GM20431 (cell line): ENCODE measurements around the gene COQ7.

ENCODE experiments used
- in situ Hi-C: fragments of 300-500 bp; cut with MseI, MboI; formaldehyde crosslinking; loops from one replicate; pipeline ENCODE4 v1.15.0; 2020; ENCODE audit warnings: low sequenced_read_pairs; ENCODE audit not compliant: unreplicated experiment

COQ7 gene

DNA sequence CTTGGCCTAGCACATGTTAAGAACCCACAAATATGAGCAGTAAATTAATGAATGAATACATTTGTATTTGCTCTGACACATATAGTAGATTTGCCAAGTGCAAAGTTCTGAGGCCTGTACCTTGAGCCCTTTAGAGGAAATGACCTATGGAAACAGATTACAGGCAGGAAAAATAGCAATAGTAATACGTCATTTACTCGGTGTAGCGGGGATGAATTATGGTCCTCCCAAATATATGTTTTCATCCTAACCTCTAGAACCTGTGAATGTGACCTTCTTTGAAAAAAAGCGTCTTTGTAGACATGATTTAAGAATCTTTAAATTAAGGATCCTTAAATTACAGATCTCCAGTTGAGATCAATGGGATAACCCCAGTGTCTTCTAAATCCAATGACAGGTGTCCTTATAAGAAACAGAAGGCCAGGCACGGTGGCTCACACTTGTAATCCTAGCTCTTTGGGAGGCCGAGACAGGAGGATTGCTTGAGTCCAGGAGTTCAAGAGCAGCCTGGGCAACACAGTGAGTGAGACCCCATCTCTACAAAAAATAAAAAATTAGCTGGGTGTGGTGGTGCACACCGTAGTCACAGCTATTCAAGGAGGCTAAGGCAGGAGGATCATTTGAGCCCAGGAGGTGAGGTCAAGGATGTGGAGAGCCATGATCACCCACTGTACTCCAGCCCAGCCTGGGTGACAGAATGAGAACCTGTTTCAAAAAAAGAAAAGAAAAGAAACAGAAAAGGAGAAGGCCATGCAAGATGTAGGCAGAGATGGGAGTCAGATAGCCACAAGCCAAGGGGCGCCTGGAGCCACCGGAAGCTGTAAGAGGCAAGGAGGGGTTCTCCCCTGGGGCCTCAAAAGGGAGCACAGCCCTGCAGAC is 41.2 kb downstream of the COQ7 start:
- in situ Hi-C loops, result loop anchor here (10.0 kb wide), 1 partner anchor 66 kb away; no protein-coding TSS in a partner anchor

DNA sequence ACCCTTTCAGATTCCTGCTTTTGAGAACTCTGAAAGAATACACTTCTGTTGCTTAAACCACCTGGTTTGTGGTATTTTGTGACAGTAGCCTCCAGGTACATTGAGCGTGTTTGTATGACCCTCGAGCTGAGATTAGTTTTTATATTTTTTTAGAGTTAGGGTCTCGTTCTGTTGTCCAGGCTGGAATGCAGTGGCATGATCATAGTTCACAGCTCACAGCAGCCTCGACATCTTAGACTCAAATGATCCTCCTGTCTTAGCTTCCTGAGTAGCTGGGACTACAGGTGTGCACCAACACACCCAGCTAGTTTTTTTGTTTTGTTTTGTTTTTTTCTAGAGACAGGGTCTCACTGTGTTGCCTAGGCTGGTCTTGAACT is 41.9 kb downstream of the COQ7 start:
- in situ Hi-C loops, result loop anchor here (10.0 kb wide), 1 partner anchor 66 kb away; no protein-coding TSS in a partner anchor

GRCh38 chr16:19110537-19111360 is 43.3 kb downstream of the COQ7 start:
- in situ Hi-C loops, result no loop called here

GRCh38 chr16:19112099-19112407 is 44.6 kb downstream of the COQ7 start:
- in situ Hi-C loops, result no loop called here

DNA sequence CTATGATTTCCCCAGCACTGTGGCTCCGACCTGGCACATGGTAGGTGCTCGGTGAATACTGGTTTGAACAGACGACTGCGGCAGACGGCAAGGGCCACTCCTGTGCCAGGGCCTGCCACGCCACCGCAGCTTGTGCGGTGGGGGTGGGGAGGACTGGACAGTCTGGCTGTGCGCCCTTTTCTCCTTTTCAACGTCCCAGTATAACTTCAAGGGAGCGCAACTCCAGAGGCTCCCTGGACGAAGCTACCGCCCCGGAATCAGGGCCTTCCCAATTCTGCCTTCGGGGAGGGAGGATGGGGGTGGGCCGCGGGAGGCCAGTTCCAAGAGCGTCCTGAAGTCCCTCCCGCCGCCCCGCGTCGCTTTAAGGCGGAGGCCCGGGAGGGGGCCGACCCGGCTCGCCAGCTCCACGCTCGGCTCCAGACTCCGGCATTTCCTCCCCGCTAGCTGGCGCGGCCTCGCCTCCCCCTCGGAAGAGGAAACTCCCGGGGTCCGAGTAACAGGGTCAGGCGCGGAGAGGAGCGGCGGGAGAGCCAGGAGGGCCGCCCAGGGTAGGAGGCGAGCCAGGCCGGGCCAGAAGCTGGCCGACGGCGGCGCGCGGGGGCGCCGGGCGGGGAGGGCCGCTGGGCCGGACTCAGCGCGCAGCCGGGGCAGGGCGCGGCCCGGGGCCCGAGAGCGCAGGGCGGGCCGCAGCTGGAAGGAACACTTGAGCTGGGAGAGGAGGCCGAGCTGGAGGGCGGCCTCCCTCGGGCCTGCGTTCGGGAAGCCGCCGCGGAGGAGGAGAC is 46.4 kb downstream of the COQ7 start, which contains the start of gene ITPRIPL2:
TSS of gene ITPRIPL2 (plus strand) at position 388 of the 782 bp plus-strand sequence. CDS start 498 bp downstream, outside the sequence.
- in situ Hi-C loops, result no loop called here

DNA sequence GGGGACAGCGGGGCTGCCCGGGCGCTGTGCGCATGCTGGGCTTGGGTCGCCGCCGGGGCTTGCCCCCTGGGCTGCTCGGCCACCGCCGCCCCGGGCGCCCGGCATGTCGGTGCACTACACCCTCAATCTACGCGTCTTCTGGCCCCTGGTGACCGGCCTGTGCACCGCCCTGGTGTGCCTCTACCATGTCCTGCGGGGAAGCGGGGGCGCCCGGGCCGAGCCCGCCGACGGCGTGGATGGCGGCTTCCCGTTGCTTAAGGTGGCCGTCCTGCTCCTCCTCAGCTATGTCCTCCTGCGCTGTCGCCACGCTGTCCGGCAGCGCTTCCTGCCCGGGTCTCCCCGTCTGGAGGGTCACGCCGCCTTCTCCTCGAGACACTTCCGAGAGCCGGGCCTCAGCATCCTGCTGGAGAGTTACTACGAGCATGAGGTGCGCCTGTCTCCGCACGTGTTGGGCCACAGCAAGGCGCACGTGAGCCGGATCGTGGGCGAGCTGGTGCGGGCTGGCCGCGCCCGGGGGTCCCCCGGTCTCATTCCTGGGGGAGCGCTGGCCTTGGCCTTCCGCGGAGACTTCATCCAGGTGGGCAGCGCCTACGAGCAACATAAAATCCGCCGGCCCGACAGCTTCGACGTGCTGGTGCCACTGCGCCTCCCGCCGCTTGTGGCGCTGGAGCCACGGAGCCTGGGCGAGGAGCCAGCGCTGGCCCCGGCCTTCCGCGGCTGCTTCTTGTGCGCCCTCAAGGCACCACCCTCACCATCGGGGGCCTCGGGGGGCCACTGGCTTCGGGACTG is 47.1 kb downstream of the COQ7 start:
- in situ Hi-C loops, result no loop called here

DNA sequence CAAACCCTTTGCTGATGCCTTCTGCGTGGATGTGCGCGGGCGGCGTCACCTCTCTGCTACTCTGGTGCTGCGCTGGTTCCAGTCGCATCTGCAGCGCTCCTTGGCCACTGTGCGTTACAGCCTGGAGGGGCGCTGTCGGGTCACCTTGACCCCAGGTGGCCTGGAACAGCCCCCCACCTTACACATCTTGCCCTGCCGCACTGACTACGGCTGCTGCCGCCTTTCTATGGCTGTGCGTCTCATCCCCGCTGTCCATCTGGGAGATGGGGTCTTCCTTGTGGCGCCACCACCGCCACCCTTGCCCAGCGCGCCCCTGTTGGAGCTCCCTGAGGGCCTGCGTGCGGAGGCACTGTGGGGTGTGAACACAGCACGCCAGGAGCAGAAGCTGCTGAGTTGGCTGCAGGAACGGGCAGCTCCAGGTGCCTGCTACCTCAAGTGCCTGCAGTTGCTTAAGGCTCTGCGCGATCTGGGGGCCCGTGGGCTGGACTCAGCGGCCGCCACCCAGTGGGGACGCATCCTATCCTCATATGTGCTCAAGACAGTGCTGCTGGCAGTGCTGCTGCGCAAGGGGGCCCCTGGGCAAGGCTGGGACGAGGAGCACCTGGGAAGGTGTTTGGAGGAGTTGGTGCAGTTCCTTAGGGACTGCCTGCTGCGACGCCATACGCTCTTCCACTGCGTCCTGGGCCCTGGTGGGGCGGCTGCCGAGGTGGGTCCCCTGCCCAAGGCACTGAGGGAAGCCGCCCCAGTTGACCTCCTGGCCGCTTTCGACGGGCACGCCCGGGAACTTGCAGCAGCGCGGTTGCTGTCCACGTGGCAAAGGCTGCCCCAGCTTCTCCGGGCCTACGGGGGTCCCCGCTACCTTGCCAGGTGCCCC is 48.0 kb downstream of the COQ7 start:
- in situ Hi-C loops, result no loop called here

GRCh38 chr16:19116711-19117449 is 49.5 kb downstream of the COQ7 start:
- in situ Hi-C loops, result no loop called here

DNA sequence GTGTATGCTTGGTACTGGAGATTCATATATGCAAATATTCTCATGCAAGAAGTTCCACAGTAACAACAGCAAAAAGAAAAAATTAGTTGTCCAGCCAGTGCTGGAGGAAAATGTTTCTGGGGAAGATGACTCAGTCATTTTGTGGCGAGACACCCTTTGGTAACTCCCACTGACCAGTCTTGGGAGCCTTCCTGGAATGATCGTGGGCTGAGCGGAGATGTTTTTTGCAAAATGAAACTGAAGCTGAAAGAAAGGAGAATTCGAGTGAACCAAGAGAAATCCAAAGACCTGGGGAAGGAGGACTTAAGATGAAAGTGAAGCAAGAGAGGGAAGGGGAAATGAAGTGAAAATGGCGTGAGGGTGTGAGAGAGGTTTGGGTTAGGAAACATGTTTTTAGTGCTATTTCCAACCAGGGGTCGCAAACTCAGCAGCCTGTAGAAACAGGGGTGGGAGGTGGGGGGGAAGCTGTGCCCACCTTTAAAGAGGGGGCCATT is 51.6 kb downstream of the COQ7 start:
- in situ Hi-C loops, result no loop called here

- in situ Hi-C loops, result no loop called here
Observed at GRCh38 chr16:19119564-19119963, 52.1 kb downstream of the COQ7 start.

GRCh38 chr16:19123535-19124178 is 56.2 kb downstream of the COQ7 start:
- in situ Hi-C loops, result no loop called here

DNA sequence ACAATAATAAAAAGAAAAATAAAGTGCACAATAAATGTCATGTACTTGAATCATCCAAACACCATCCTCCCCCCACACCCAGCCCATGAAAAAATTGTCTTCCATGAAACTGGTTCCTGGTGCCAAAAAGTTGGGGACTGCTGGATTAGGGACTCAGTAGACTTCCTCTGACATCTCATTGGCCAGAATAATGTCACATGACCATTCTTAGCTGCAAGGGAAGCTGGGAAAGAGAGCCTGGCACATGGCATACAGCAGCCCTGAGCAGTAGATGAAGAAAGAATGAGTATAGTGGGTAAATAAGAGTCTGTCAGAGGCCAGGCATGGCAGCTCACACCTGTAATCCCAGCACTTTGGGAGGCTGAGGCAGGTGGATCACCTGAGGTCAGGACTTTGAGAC is 58.9 kb downstream of the COQ7 start:
- in situ Hi-C loops, result no loop called here

DNA sequence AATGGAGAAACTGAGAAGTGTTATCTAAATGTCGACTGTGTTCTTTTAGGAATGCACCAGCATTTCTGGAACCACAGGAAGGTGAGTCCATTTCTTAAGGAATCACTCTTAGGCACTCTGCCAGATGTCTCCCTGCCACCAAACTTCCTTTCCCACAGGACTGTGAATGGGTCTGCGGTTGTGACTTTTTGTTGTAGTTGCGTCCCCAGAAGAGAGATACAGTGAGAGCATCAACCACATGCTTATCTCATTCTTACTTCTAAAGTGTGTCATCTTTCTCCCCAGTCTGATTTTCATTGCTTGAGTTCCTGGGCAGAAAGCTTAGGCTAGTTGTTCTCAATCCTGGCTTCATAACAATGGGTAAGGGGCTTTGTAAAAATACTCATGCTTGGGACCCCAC is 59.8 kb downstream of the COQ7 start:
- in situ Hi-C loops, result no loop called here

DNA sequence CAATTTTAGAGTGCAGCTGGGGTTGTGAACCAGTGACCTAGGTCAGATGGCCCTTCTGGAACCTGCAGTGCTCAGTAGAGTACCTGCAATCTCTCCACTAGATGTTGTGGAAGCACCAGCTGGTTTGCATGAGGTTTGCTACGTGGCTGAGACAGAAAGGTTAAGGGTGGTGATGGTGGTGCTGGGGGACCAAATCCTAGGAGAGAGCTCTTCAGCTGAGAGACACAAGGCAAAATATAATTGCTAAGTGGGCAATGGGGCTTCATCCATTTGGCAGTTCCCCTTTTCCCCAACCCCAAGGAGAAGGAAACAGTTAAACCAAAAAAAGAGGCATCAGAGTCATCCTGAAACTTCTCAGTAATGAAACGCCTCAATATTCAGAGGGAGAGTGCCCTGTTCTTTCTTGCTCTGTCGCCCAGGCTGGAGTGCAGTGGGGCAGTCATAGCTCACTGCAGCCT is 60.3 kb downstream of the COQ7 start:
- in situ Hi-C loops, result no loop called here

DNA sequence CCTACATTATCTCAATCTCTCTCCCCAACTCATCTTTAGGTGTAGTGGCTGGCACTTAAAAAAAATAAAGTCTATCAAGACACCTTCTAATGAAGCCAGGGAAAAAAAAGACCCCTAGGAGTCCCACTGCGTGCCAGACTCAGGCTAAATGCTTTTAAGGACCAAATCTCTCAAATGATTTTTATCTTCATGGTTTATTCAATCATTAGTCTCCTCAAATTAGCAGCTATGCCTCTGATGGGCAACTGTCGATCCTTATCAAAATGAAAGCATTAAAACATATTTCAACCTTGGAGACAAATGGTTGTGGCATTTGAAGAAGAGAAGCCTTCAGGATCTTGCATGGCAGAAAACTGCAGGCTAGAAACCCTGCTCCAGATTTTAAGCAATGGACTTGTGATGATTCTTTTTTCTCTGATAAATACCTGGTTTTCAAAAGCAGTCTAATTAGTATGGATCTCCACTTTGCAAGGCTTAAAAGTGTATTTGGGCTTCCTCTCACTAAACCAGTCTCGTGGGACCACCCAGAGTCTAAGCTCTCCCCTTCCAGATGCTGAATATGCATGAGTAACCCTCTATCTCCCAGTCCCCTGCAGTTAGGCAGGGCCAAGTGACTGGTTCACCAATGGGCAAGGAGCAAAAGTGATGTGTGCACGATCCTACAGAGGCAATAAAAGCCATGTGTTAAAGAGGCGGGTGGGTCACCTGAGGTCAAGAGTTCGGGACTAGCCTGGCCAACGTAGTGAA is 61.2 kb downstream of the COQ7 start:
- in situ Hi-C loops, result no loop called here
